HepG2 (cell line): ENCODE measurements around the gene RBMS2. TPM values are rescaled to one million over a fixed set of nuclear protein-coding genes. Genes with fewer than 3 reads are reported as not detected.

Source experiments
- CBX1 ChIP-seq: IDR thresholded peaks from one replicate; pipeline ENCODE4 v1.6.1; 2016; ENCODE audit warnings: antibody characterized with exemption, low read depth
- ESRRA ChIP-seq: sonication (generic); formaldehyde crosslinking; IDR thresholded peaks from 2 replicates; pipeline ENCODE4 v1.5.1; 2020; ENCODE audit warnings: mild to moderate bottlenecking, low read depth, missing genetic modification reagents
- EZH2 ChIP-seq: conservative IDR thresholded peaks from 2 replicates; pipeline ENCODE4 v1.6.1; 2012; ENCODE audit warnings: mild to moderate bottlenecking, low read depth, low read length, moderate library complexity
- MIER3 ChIP-seq: IDR thresholded peaks from 2 replicates; pipeline ENCODE4 v1.6.1; 2016; ENCODE audit warnings: missing compliant biosample characterization, borderline replicate concordance
- NPAS2 ChIP-seq: sonication (generic); formaldehyde crosslinking; IDR thresholded peaks from 2 replicates; pipeline ENCODE4 v1.8.0; 2022; ENCODE audit warnings: mild to moderate bottlenecking, missing genetic modification reagents, borderline replicate concordance
- PRDM15 ChIP-seq: sonication (generic); formaldehyde crosslinking; IDR thresholded peaks from 2 replicates; pipeline ENCODE4 v1.4.0; 2020; ENCODE audit warnings: missing genetic modification reagents
- SNAI1 ChIP-seq: sonication (generic); formaldehyde crosslinking; IDR thresholded peaks from 2 replicates; pipeline ENCODE4 v1.5.0; 2020; ENCODE audit warnings: mild to moderate bottlenecking, missing genetic modification reagents, borderline replicate concordance
- SRY ChIP-seq: sonication (generic); formaldehyde crosslinking; IDR thresholded peaks from 2 replicates; pipeline ENCODE4 v1.8.0; 2022; ENCODE audit warnings: mild to moderate bottlenecking, missing genetic modification reagents
- ZMYM2 ChIP-seq: sonication (generic); formaldehyde crosslinking; IDR thresholded peaks from 2 replicates; pipeline ENCODE4 v1.8.0; 2022; ENCODE audit warnings: mild to moderate bottlenecking, missing genetic modification reagents
- ZNF232 ChIP-seq: sonication (generic); formaldehyde crosslinking; IDR thresholded peaks from 2 replicates; pipeline ENCODE4 v1.4.0; 2020; ENCODE audit warnings: missing genetic modification reagents, borderline replicate concordance
- ZNF781 ChIP-seq: sonication (generic); formaldehyde crosslinking; IDR thresholded peaks from 2 replicates; pipeline ENCODE4 v1.5.1; 2020; ENCODE audit warnings: borderline replicate concordance, mild to moderate bottlenecking, missing genetic modification reagents; ENCODE audit errors: not compliant biosample characterization
- polyA plus RNA-seq, 8 experiments: library from polyadenylated mRNA; depleted of rRNA in 3 of 8; stranded (reverse) in 7 of 8; unstranded in 1 of 8; fragments of >200 nt; fragmentation: Illumina TruSeq in 4 of 8; extraction: Trizol in 4 of 8; gene quantifications; 2 replicates each; pipeline versions ENCODE4 v1.2.1 to v1.2.3, GENCODE V29; 2011 to 2016; ENCODE audit warnings: low read depth in 4 of 8, missing spikeins in 1 of 8, mixed read lengths in 1 of 8; ENCODE audit not compliant: insufficient read depth in 1 of 8
- total RNA-seq, 5 experiments: library from RNA; depleted of rRNA; stranded (reverse); fragments of >200 nt; fragmentation: Illumina TruSeq; extraction: Trizol; gene quantifications; 2 replicates each; pipeline ENCODE4 v1.2.3, GENCODE V29; 2016; ENCODE audit warnings: low read depth in 1 of 5
- TF ChIP-seq, protein P1 (sequence below): sonication (generic); formaldehyde crosslinking; IDR thresholded peaks from 2 replicates; pipeline ENCODE4 v1.4.0; 2020; ENCODE audit warnings: missing genetic modification reagents
- TF ChIP-seq, protein P2 (sequence below): sonication (generic); formaldehyde crosslinking; IDR thresholded peaks from 2 replicates; pipeline ENCODE4 v1.4.0; 2020; ENCODE audit warnings: missing genetic modification reagents

RBMS2 gene
- total and polyA plus RNA-seq, 2 of the 13 experiments (the other 11 are each of a cell fraction or from before 2014, with no cell fraction given) = 0.53 to 7.4 TPM

GRCh38 chr12:56636675-56637540 lies 115.3 kb downstream of the RBMS2 start (continued):
- TF ChIP-seq, protein P1, sequence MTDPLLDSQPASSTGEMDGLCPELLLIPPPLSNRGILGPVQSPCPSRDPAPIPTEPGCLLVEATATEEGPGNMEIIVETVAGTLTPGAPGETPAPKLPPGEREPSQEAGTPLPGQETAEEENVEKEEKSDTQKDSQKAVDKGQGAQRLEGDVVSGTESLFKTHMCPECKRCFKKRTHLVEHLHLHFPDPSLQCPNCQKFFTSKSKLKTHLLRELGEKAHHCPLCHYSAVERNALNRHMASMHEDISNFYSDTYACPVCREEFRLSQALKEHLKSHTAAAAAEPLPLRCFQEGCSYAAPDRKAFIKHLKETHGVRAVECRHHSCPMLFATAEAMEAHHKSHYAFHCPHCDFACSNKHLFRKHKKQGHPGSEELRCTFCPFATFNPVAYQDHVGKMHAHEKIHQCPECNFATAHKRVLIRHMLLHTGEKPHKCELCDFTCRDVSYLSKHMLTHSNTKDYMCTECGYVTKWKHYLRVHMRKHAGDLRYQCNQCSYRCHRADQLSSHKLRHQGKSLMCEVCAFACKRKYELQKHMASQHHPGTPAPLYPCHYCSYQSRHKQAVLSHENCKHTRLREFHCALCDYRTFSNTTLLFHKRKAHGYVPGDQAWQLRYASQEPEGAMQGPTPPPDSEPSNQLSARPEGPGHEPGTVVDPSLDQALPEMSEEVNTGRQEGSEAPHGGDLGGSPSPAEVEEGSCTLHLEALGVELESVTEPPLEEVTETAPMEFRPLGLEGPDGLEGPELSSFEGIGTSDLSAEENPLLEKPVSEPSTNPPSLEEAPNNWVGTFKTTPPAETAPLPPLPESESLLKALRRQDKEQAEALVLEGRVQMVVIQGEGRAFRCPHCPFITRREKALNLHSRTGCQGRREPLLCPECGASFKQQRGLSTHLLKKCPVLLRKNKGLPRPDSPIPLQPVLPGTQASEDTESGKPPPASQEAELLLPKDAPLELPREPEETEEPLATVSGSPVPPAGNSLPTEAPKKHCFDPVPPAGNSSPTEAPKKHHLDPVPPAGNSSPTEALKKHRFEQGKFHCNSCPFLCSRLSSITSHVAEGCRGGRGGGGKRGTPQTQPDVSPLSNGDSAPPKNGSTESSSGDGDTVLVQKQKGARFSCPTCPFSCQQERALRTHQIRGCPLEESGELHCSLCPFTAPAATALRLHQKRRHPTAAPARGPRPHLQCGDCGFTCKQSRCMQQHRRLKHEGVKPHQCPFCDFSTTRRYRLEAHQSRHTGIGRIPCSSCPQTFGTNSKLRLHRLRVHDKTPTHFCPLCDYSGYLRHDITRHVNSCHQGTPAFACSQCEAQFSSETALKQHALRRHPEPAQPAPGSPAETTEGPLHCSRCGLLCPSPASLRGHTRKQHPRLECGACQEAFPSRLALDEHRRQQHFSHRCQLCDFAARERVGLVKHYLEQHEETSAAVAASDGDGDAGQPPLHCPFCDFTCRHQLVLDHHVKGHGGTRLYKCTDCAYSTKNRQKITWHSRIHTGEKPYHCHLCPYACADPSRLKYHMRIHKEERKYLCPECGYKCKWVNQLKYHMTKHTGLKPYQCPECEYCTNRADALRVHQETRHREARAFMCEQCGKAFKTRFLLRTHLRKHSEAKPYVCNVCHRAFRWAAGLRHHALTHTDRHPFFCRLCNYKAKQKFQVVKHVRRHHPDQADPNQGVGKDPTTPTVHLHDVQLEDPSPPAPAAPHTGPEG = no peak
- no peak for TF ChIP-seq SRY (CRISPR knock-in tag)
- TF ChIP-seq MIER3 (CRISPR knock-in tag) = 0 out of 2 replicates have a peak, but pooled peaks have one; percentile 47
- no peak for TF ChIP-seq PRDM15 (CRISPR knock-in tag)
- TF ChIP-seq SNAI1 (CRISPR knock-in tag) = no peak
- TF ChIP-seq CBX1 = no peak
- TF ChIP-seq, protein P2, sequence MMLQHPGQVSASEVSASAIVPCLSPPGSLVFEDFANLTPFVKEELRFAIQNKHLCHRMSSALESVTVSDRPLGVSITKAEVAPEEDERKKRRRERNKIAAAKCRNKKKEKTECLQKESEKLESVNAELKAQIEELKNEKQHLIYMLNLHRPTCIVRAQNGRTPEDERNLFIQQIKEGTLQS (CRISPR knock-in tag) = no peak; the same call in 1 of the 2 replicates
- TF ChIP-seq ESRRA (CRISPR knock-in tag) = no peak
- no peak for TF ChIP-seq EZH2
- no peak for TF ChIP-seq ZNF232 (CRISPR knock-in tag)
- TF ChIP-seq ZNF781 (CRISPR knock-in tag) = no peak
- TF ChIP-seq ZMYM2 (CRISPR knock-in tag) = peak; percentile 67; the same call in 1 of the 2 replicates
- no peak for TF ChIP-seq NPAS2 (CRISPR knock-in tag)
